Spleen (tissue), 11 donors: ENCODE measurements around the gene RNF121. TPM values are rescaled to one million over a fixed set of nuclear protein-coding genes. Genes with fewer than 3 reads are reported as not detected.
A peak's percentile ranks its signal among the peaks of the same experiment; 100 is the strongest.

Experiments
- DNase-seq: peaks from one replicate; pipeline ENCODE4 v3.0.0-alpha.2; 2020
- H3K27ac ChIP-seq, 8 donors: fragments of 200-600 bp; sonication (generic) in 7 of 8; 1 replicate in 4 of 8; 2 replicates in 4 of 8; pipeline versions ENCODE4 v1.5.0 to v1.8.0; 2016 to 2021; ENCODE audit warnings: inconsistent platforms in 4 of 8, mild to moderate bottlenecking in 4 of 8, moderate library complexity in 1 of 8
- H3K27me3 ChIP-seq, 7 donors: fragments of 200-600 bp; sonication (generic) in 6 of 7; replicated peaks in 1 of 7; 1 replicate in 4 of 7; 2 replicates in 3 of 7; pipeline versions ENCODE4 v1.5.0 to v1.8.0; 2016 to 2021; ENCODE audit warnings: inconsistent platforms in 3 of 7, mild to moderate bottlenecking in 1 of 7
- H3K36me3 ChIP-seq, 6 donors: fragments of 200-600 bp; sonication (generic) in 5 of 6; 1 replicate in 4 of 6; 2 replicates in 2 of 6; pipeline versions ENCODE4 v1.5.0 to v1.8.0; 2016 to 2021; ENCODE audit warnings: inconsistent platforms in 2 of 6
- H3K4me1 ChIP-seq, 6 donors: fragments of 200-600 bp; sonication (generic) in 5 of 6; 1 replicate in 3 of 6; 2 replicates in 3 of 6; pipeline versions ENCODE4 v1.5.0 to v1.8.0; 2016 to 2021; ENCODE audit warnings: inconsistent platforms in 3 of 6
- H3K4me3 ChIP-seq, 8 donors: fragments of 200-600 bp; sonication (generic) in 7 of 8; 1 replicate in 4 of 8; 2 replicates in 4 of 8; pipeline versions ENCODE4 v1.5.0 to v1.8.0; 2016 to 2021; ENCODE audit warnings: inconsistent platforms in 4 of 8, mild to moderate bottlenecking in 4 of 8, moderate library complexity in 2 of 8
- H3K9me3 ChIP-seq, 8 donors: fragments of 200-600 bp; sonication (generic) in 7 of 8; 1 replicate in 4 of 8; 2 replicates in 4 of 8; pipeline versions ENCODE4 v1.5.0 to v1.8.0; 2016 to 2021; ENCODE audit warnings: inconsistent platforms in 4 of 8
- POLR2A ChIP-seq, 3 donors: fragments of 450-650 bp; IDR thresholded peaks; one replicate each; pipeline ENCODE4 v1.5.1; 2017; ENCODE audit warnings: antibody characterized with exemption in 3 of 3, mild to moderate bottlenecking in 1 of 3
- POLR2AphosphoS5 ChIP-seq, 3 donors: sonication (generic); formaldehyde crosslinking; IDR thresholded peaks; one replicate each; pipeline ENCODE4 v1.5.1; 2017; ENCODE audit warnings: antibody characterized with exemption in 3 of 3
- WGBS, 5 donors: extraction: QIAGEN DNeasy Blood & Tissue Kit in 3 of 5; methylation state at CpG; one replicate each; pipeline versions ENCODE4 v1.1.5 to v1.1.7; 2013 to 2018; 5-methylcytosine and 5-hydroxymethylcytosine counted together
- intact Hi-C: fragments of 100-400 bp; cut with DNase I; formaldehyde crosslinking; loops from one replicate; pipeline ENCODE4 v1.15.0; 2023; ENCODE audit warnings: low total_unique reads
- polyA plus RNA-seq, 3 donors: library from polyadenylated mRNA; stranded (reverse); fragments of 200-250 nt; gene quantifications; one replicate each; pipeline ENCODE4 v1.2.1, GENCODE V29; 2013
- total RNA-seq, 7 donors: library from RNA; depleted of rRNA in 3 of 7; stranded (reverse); fragments of >200 nt in 3 of 7; fragmentation: NEBNext Ultra II Directional in 4 of 7; extraction: Animal tissue kit (Norgen Biotek cat#: 25700) in 4 of 7; gene quantifications; one replicate each; pipeline versions ENCODE4 v1.1.0 to v1.2.1, GENCODE V29; 2016 to 2021
- TF ChIP-seq, protein P1 (sequence below), 11 experiments: fragments of 200-600 bp in 7 of 11; fragments of 450-650 bp in 4 of 11; sonication (generic) in 4 of 11; IDR thresholded peaks in 8 of 11; conservative IDR thresholded peaks in 3 of 11; 1 replicate in 7 of 11; 2 replicates in 4 of 11; pipeline versions ENCODE4 v1.4.0 to v1.8.0; 2016 to 2021; ENCODE audit warnings: antibody characterized with exemption in 11 of 11, inconsistent platforms in 4 of 11, mild to moderate bottlenecking in 1 of 11
- donor health status: healthy with polysubstance abuse.
- donor health status: DM: no; HTN: no; CAD: no; lungs with moderate emphysema.
- donor health status: DM: no; HTN: no; CAD: no.
- donor health status: Bipolar disorder and iron deficiency.
- donor health status: healthy.
- donor health status: DM: no; HTN: no; CAD: no.
- donor health status: DM: yes; HTN: yes; CAD: no.

Gene RNF121
- total and polyA plus RNA-seq, 10 donors, result 5.3 to 35.5 (median 27.3) TPM

DNA sequence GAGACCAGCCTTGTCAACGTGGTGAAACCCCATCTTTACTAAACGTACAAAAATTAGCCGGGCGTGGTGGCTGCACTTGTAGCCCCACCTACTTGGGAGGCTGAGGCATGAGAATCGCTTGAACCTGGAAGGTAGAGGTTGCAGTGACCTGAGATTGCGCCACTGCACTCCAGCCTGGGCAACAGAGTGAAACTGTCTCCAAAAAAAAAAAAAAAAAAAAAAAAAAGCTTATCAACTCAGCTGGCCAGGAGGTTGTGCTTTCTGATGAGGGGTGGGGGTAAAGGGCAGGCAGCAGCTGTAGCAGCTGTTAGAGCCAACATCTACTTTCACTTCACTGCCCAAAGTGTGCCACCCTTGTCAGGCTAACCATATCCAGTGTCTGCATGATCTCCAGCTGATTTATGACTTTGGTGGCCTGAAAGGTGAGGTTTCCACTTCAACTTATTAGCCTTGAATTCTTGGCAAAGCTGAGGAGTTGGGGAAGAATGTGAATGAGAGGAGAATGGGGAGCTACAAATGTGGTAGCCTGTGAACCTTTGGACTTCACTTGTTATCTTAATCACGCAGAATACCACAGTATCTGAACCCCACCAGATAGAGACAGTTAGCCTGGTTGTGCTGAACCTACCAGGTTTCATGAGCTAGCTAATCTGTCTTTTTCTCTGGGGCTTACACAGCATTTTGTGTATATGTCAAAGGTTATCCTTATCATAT lies 19.6 kb downstream of the RNF121 start:
- Histone ChIP-seq H3K4me3 (no peak overlapping the region), H3K9me3 (no peaks in the 10 kb centered on the region), H3K27ac (peak overlapping the region in 2 of 8 donors; percentile 38 to 41), H3K36me3 (peaks cover 0 to 9% (median 0%) of the 10 kb centered on the region in 6 donors), H3K27me3 (no peaks in the 10 kb centered on the region), H3K4me1 (peaks cover 0 to 45% (median 17%) of the 10 kb centered on the region in 6 donors)
- TF ChIP-seq, protein P1, sequence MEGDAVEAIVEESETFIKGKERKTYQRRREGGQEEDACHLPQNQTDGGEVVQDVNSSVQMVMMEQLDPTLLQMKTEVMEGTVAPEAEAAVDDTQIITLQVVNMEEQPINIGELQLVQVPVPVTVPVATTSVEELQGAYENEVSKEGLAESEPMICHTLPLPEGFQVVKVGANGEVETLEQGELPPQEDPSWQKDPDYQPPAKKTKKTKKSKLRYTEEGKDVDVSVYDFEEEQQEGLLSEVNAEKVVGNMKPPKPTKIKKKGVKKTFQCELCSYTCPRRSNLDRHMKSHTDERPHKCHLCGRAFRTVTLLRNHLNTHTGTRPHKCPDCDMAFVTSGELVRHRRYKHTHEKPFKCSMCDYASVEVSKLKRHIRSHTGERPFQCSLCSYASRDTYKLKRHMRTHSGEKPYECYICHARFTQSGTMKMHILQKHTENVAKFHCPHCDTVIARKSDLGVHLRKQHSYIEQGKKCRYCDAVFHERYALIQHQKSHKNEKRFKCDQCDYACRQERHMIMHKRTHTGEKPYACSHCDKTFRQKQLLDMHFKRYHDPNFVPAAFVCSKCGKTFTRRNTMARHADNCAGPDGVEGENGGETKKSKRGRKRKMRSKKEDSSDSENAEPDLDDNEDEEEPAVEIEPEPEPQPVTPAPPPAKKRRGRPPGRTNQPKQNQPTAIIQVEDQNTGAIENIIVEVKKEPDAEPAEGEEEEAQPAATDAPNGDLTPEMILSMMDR (IDR thresholded peaks at IDR 0.05 in 8 of 11, conservative IDR thresholded peaks at IDR 0.05 in 3 of 11), result no peak
- peak in 1 of 3 donors; percentile 51 for TF ChIP-seq POLR2AphosphoS5 (IDR thresholded peaks at IDR 0.05)
- intact Hi-C loops, result no loop called here
- DNase-seq, result no peak
- 63 to 82% (median 70%) methylated on average over 7 of the region's 7 CpGs for WGBS, 5 donors

- DNase-seq, result no peak
- no peaks in the 10 kb centered on the region for H3K9me3 ChIP-seq
- H3K36me3 ChIP-seq, result peaks cover 0 to 9% (median 0%) of the 10 kb centered on the region in 6 donors
- peak overlapping the region in 2 of 8 donors; percentile 38 to 41 for H3K27ac ChIP-seq
- 68 to 94% (median 76%) methylated on average over 6 of the region's 6 CpGs for WGBS, 5 donors
- H3K27me3 ChIP-seq, result no peaks in the 10 kb centered on the region
- peaks cover 0 to 39% (median 13%) of the 10 kb centered on the region in 6 donors for H3K4me1 ChIP-seq
- no peak overlapping the region for H3K4me3 ChIP-seq
- intact Hi-C loops, result no loop called here
- no peak for TF ChIP-seq POLR2AphosphoS5 (IDR thresholded peaks at IDR 0.05)
- TF ChIP-seq, protein P1 (IDR thresholded peaks at IDR 0.05 in 8 of 11, conservative IDR thresholded peaks at IDR 0.05 in 3 of 11), result no peak
- TF ChIP-seq POLR2A (IDR thresholded peaks at IDR 0.05), result no peak
Observed at GRCh38 chr11:71949034-71949433, 20.2 kb downstream of the RNF121 start.

- Histone ChIP-seq H3K36me3 (no peaks in the 10 kb centered on the region), H3K27ac (no peak overlapping the region), H3K27me3 (no peaks in the 10 kb centered on the region), H3K4me3 (no peak overlapping the region), H3K4me1 (peaks cover 0 to 29% (median 9%) of the 10 kb centered on the region in 6 donors), H3K9me3 (no peaks in the 10 kb centered on the region)
- WGBS, 5 donors, result 80 to 91% (median 87%) methylated on average over 4 of the region's 4 CpGs
- TF ChIP-seq, protein P1 (IDR thresholded peaks at IDR 0.05 in 8 of 11, conservative IDR thresholded peaks at IDR 0.05 in 3 of 11), result no peak
- TF ChIP-seq POLR2A (IDR thresholded peaks at IDR 0.05) (no peak), POLR2AphosphoS5 (IDR thresholded peaks at IDR 0.05) (no peak)
- no peak for DNase-seq
- intact Hi-C loops, result no loop called here
Observed at GRCh38 chr11:71951741-71952310, 23.0 kb downstream of the RNF121 start.

DNA sequence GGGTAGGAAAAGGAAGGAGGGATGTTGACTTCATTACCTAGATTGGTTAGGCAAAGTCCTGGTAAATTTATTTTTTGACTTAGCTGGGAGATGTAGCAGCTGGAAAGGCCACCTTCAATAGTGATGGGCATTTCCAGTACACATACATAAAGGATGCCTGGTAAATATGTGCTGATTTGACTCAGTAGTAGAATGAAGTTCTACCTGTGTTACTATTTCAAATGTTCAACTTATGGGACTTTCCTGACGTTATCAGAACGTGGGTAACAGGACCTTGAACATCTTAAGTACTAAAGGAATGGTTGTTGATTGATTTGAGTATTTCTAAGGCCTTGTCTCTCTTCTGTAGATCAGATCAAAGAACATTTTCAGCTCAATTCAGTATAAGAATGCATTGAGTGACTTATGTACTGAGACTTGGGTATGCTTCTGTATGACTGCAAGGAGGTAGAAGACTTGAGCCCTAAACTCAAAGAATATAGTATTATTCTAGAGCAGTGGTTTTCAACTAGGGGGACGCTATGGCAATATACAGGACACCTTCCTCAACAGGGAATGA lies 27.1 kb downstream of the RNF121 start:
- intact Hi-C loops, result no loop called here
- no peak for DNase-seq
- WGBS, 5 donors, result 47 to 54% (median 51%) methylated on average over 3 of the region's 3 CpGs
- Histone ChIP-seq H3K9me3 (no peaks in the 10 kb centered on the region), H3K27me3 (no peaks in the 10 kb centered on the region), H3K4me3 (no peak overlapping the region), H3K36me3 (peaks cover 0 to 17% (median 10%) of the 10 kb centered on the region in 6 donors), H3K27ac (no peak overlapping the region), H3K4me1 (no peaks in the 10 kb centered on the region)
- TF ChIP-seq POLR2A (IDR thresholded peaks at IDR 0.05) (no peak), POLR2AphosphoS5 (IDR thresholded peaks at IDR 0.05) (no peak)
- TF ChIP-seq, protein P1 (IDR thresholded peaks at IDR 0.05 in 8 of 11, conservative IDR thresholded peaks at IDR 0.05 in 3 of 11), result no peak
